ENCODE data around the gene MAGEB16. TPM values are rescaled to one million over a fixed set of nuclear protein-coding genes. Genes with fewer than 3 reads are reported as not detected.

Gene MAGEB16
- total RNA-seq (2022) (not detected in 2 replicates), Bru-seq, nascent RNA (percentile 13 among the genes with signal in this experiment), BruChase-seq, experiment 1, labeled RNA remaining after a 2-hour chase (percentile 16 among the genes with signal in this experiment), BruChase-seq, experiment 2, labeled RNA remaining after a 6-hour chase (not detected)
- long read RNA-seq: 0 reads

DNA sequence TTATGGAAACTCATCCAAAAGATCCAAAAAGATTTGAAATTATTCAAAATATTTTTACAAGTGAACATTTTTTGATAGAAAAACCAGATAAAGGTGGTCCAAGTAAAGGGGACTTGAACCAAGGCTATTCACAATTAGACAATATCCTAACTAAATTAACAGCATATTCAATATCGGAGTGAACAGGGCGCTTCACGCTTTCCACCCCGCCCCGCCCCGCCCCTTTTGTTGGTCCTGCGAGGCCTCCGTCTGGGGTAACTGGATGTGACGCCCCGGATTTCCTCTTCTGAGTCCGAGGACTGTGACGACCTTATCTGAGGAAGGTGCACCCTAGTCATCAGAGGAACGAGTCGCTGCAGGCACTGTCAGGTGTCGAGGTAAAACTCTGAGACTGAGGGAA, at the start of gene MAGEB16:
Gene MAGEB16, plus strand, starts transcription at position 301 of the 400 bp plus-strand sequence. CDS start 3,855 bp downstream, outside the sequence.
- Histone ChIP-seq H3K9me3 (no peaks in the 10 kb centered on the region), H3K4me3 (ENCODE audit: low read depth, low read length) (no peak within 1 kb of the TSS), H3K4me1 (no peaks in the 10 kb centered on the region), H3K27me3 (replicated peaks; ENCODE audit: control insufficient read depth, insufficient read depth, low read length) (no peaks in the 10 kb centered on the region), H3K36me3 (ENCODE audit: control insufficient read depth, insufficient read depth, low read length) (no peaks in the 10 kb centered on the region)
- Mint-ChIP-seq H3K9me3 (ENCODE audit: unreplicated experiment) (no peaks in the 10 kb centered on the region), H3K36me3 (ENCODE audit: insufficient read depth, unreplicated experiment) (no peaks in the 10 kb centered on the region), H3K27ac (ENCODE audit: unreplicated experiment) (no peak within 1 kb of the TSS), H3K4me3 (ENCODE audit: unreplicated experiment) (no peak within 1 kb of the TSS), H3K27me3 (ENCODE audit: insufficient read depth, unreplicated experiment) (no peaks in the 10 kb centered on the region), H3K4me1 (ENCODE audit: low read depth, unreplicated experiment) (no peaks in the 10 kb centered on the region)
- DNase-seq: no peak
- CTCF ChIA-PET: no interaction called here
- POLR2A ChIA-PET: no interaction called here
- TF ChIP-seq, protein P1, sequence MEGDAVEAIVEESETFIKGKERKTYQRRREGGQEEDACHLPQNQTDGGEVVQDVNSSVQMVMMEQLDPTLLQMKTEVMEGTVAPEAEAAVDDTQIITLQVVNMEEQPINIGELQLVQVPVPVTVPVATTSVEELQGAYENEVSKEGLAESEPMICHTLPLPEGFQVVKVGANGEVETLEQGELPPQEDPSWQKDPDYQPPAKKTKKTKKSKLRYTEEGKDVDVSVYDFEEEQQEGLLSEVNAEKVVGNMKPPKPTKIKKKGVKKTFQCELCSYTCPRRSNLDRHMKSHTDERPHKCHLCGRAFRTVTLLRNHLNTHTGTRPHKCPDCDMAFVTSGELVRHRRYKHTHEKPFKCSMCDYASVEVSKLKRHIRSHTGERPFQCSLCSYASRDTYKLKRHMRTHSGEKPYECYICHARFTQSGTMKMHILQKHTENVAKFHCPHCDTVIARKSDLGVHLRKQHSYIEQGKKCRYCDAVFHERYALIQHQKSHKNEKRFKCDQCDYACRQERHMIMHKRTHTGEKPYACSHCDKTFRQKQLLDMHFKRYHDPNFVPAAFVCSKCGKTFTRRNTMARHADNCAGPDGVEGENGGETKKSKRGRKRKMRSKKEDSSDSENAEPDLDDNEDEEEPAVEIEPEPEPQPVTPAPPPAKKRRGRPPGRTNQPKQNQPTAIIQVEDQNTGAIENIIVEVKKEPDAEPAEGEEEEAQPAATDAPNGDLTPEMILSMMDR (IDR thresholded peaks at IDR 0.05; ENCODE audit: insufficient read depth in 1 of 2, low read depth in 1 of 2, low read length in 1 of 2, severe bottlenecking in 1 of 2, unreplicated experiment in 1 of 2): no peak
- no TSS peak for BruUV-seq (replicated peaks)
- intact Hi-C loops (cut with micrococcal nuclease; ENCODE audit: unreplicated experiment): no loop called here

DNA sequence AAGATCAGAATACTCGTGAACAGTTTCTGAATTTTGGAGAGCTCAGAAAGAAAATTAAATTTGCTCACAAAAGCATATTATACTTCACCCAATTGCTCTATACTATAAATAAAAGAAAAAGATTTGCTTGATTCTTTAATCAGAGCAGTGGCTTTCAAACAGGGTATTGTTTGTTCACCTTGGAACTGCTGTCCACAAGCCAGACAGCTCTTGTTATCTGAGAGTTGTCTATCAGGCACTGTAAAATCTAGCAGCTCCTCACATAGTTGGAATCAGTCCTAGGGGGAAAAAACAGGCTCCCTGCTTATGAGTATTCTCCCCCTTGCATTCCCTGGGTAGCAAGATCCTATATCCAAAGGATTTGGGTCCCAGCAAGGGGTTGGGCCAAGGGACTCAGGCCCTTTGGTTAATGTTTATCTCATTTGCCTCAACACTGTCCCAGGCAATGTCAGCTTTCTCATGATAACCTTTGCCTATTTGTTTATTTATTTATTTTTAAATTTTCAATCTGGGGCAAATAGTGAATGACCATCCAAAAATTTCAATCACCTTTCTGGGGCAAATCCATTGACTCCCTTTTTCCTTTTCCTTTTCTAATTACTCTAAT, 24.1 kb upstream of the MAGEB16 start:
- Histone ChIP-seq H3K9me3 (no peaks in the 10 kb centered on the region), H3K4me3 (ENCODE audit: low read depth, low read length) (no peak overlapping the region), H3K36me3 (ENCODE audit: control insufficient read depth, insufficient read depth, low read length) (no peaks in the 10 kb centered on the region), H3K27me3 (replicated peaks; ENCODE audit: control insufficient read depth, insufficient read depth, low read length) (no peaks in the 10 kb centered on the region), H3K4me1 (peaks cover 8% of the 10 kb centered on the region; the same call in 1 of the 2 replicates)
- no peak overlapping the region for H3K27ac Mint-ChIP-seq (ENCODE audit: unreplicated experiment)
- CTCF ChIA-PET: no interaction called here
- intact Hi-C loops (cut with micrococcal nuclease; ENCODE audit: unreplicated experiment): no loop called here
- H3K4me3 Mint-ChIP-seq (ENCODE audit: unreplicated experiment): no peak overlapping the region
- H3K4me1 Mint-ChIP-seq (ENCODE audit: low read depth, unreplicated experiment): no peaks in the 10 kb centered on the region
- H3K36me3 Mint-ChIP-seq (ENCODE audit: insufficient read depth, unreplicated experiment): no peaks in the 10 kb centered on the region
- POLR2A ChIA-PET: no interaction called here
- TF ChIP-seq, protein P1 (IDR thresholded peaks at IDR 0.05; ENCODE audit: insufficient read depth in 1 of 2, low read depth in 1 of 2, low read length in 1 of 2, severe bottlenecking in 1 of 2, unreplicated experiment in 1 of 2): no peak
- BruUV-seq (replicated peaks): no TSS peak
- no peaks in the 10 kb centered on the region for H3K9me3 Mint-ChIP-seq (ENCODE audit: unreplicated experiment)
- no peaks in the 10 kb centered on the region for H3K27me3 Mint-ChIP-seq (ENCODE audit: insufficient read depth, unreplicated experiment)
- DNase-seq: no peak

DNA sequence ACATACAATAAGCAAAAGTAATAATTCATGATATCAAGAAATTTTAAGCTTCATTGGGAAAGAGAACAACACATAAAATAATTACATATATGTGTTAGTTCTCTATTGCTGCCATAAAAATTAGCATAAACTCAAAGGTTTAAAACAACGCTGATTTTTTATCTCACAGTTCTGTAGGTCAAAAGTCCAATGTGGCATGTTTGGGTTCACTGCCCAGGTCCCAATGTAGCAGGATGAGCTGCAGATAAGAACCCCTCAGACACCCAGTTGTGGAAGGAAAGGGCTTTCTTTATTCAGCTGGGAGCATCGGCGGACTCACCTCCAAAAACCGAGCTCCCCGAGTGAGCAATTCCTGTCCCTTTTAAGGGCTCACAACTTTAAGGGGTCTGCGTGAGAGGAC, 13.1 kb upstream of the MAGEB16 start:
- TF ChIP-seq, protein P1 (IDR thresholded peaks at IDR 0.05; ENCODE audit: insufficient read depth in 1 of 2, low read depth in 1 of 2, low read length in 1 of 2, severe bottlenecking in 1 of 2, unreplicated experiment in 1 of 2): no peak
- peak overlapping the region; percentile 66 for H3K4me3 Mint-ChIP-seq (ENCODE audit: unreplicated experiment)
- ChIA-PET CTCF (no interaction called here), POLR2A (no interaction called here)
- no TSS peak for BruUV-seq (replicated peaks)
- Histone ChIP-seq H3K36me3 (ENCODE audit: control insufficient read depth, insufficient read depth, low read length) (no peaks in the 10 kb centered on the region), H3K9me3 (no peaks in the 10 kb centered on the region), H3K27me3 (replicated peaks; ENCODE audit: control insufficient read depth, insufficient read depth, low read length) (no peaks in the 10 kb centered on the region), H3K4me3 (ENCODE audit: low read depth, low read length) (no peak overlapping the region), H3K4me1 (peaks cover 30% of the 10 kb centered on the region)
- intact Hi-C loops (cut with micrococcal nuclease; ENCODE audit: unreplicated experiment): loop anchor here (1.0 kb wide), 1 partner anchor 25 kb away; no protein-coding TSS in a partner anchor
- H3K27ac Mint-ChIP-seq (ENCODE audit: unreplicated experiment): peak overlapping the region; percentile 63
- H3K27me3 Mint-ChIP-seq (ENCODE audit: insufficient read depth, unreplicated experiment): no peaks in the 10 kb centered on the region
- H3K4me1 Mint-ChIP-seq (ENCODE audit: low read depth, unreplicated experiment): no peaks in the 10 kb centered on the region
- no peak for DNase-seq
- no peaks in the 10 kb centered on the region for H3K9me3 Mint-ChIP-seq (ENCODE audit: unreplicated experiment)
- H3K36me3 Mint-ChIP-seq (ENCODE audit: insufficient read depth, unreplicated experiment): no peaks in the 10 kb centered on the region
